ENCODE measurements around the gene SPATA25. TPM values are rescaled to one million over a fixed set of nuclear protein-coding genes. Genes with fewer than 3 reads are reported as not detected.
"Not testable (repeated sequence)": the region's sequence is repeated elsewhere in the genome, so short reads cannot be mapped to it uniquely, and the experiment has no call there.

The SPATA25 gene
- total RNA-seq, 3 donors from 2014 or later (not counting 1 experiment from before 2014, with no cell fraction given) = 1.2 TPM; not detected in 2

DNA sequence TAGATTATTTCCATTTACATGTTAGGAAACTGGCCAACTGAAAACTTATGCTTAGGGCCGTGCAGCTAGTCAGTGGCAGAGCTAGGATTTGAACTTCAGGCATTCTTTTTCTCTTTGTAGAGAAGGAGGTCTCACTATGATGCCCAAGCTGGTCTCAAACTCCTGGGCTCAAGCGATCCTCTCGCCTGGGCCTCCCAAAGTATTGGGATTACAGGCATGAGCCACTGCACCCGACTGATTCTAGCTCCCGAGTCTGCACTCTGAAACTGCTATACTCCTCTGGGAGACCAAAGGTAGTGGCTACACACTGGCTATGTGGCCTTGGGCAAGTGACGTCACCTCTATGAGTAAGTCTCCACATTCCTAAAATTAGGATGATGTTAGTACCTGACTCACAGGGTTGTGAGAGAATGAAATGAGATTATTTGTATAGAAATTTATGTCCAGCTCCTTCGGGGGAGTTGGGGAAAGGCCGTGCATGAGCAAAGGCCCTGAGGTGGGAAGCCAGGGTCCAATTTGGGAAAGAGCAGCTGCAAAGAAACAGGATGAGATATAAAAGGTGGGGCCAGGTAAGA is 18.2 kb upstream of the SPATA25 start:
- no peaks in the 10 kb centered on the region for H3K9me3 Mint-ChIP-seq
- H3K4me3 ChIP-seq (ENCODE audit: low read length) = no peak overlapping the region
- no peak for TF ChIP-seq CTCF (IDR thresholded peaks at IDR 0.05)
- no peak overlapping the region for H3K27ac ChIP-seq (ENCODE audit: low read length)
- H3K36me3 Mint-ChIP-seq = no peaks in the 10 kb centered on the region
- no peak for DNase-seq
- H3K4me1 ChIP-seq (ENCODE audit: control insufficient read depth, insufficient read depth, low read length) = peaks cover 4% of the 10 kb centered on the region
- no peaks in the 10 kb centered on the region for H3K27me3 ChIP-seq (ENCODE audit: control insufficient read depth, insufficient read depth, low read length)
- no peak overlapping the region for H3K27ac Mint-ChIP-seq
- peaks cover 3% of the 10 kb centered on the region in 2 donors for H3K4me1 Mint-ChIP-seq
- no peak for ATAC-seq
- no peaks in the 10 kb centered on the region for H3K9me3 ChIP-seq (ENCODE audit: control insufficient read depth, insufficient read depth, low read length)
- H3K27me3 Mint-ChIP-seq (ENCODE audit: low read depth in 2 of 2) = no peaks in the 10 kb centered on the region
- 93% methylated on average over 8 of the region's 8 CpGs for WGBS (ENCODE audit: insufficient coverage)
- no peak overlapping the region for H3K4me3 Mint-ChIP-seq
- H3K36me3 ChIP-seq (ENCODE audit: control insufficient read depth, insufficient read depth, low read length) = no peaks in the 10 kb centered on the region
- intact Hi-C loops (cut with micrococcal nuclease) = no loop called here

DNA sequence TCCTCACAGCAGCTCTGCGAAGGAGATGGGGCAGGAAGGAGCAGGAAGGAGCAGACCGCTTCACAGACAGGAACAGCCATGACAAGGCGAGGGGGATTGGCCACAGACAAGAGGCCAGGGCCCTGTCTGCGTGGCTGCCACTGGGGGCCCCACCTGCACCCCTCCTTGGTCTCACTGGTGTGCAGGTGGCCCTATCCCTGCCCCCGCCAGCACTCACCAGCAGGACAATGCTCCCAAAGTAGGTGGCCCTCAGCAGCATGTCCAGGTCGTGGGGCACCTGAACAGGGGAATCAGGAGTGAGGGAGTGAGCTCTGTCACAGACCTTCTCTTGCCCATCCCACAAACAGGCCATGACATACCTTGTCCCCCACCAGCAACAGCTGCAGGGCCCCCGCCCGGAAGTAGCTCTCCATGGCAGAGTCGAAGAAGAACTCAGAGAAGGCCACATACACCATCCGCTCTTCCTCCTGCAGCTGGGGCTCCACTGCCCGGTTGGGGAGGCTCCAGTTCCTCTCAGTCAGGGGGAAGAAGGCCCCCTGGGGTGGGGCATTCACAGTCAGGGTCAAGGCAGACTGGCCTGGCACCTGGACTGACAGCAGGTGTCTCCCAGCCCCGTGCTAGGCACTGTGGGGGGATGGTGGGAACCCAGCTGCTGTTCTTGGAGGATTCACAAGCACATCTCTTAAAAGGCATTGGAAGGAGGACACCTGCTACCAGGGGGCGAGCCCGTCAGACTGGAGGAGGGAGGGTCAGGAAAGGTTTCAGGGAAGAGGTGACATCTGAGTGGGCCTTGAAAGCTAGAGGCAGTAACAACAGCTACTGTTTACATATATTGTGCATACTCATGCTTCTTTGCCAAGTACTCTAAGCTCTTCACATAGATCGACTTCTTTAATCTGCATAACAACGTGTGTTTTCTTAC is 17.4 kb upstream of the SPATA25 start:
- no peak for ATAC-seq
- no peaks in the 10 kb centered on the region for H3K36me3 Mint-ChIP-seq
- no peaks in the 10 kb centered on the region for H3K9me3 Mint-ChIP-seq
- H3K4me1 Mint-ChIP-seq = no peaks in the 10 kb centered on the region
- TF ChIP-seq CTCF (IDR thresholded peaks at IDR 0.05) = no peak
- H3K4me3 Mint-ChIP-seq = no peak overlapping the region
- no peaks in the 10 kb centered on the region for H3K27me3 Mint-ChIP-seq (ENCODE audit: low read depth in 2 of 2)
- no peak overlapping the region for H3K27ac Mint-ChIP-seq
- DNase-seq = no peak
- WGBS (ENCODE audit: insufficient coverage) = 77% methylated on average over 16 of the region's 16 CpGs
- intact Hi-C loops (cut with micrococcal nuclease) = no loop called here
- Histone ChIP-seq H3K9me3 (ENCODE audit: control insufficient read depth, insufficient read depth, low read length) (no peaks in the 10 kb centered on the region), H3K4me1 (ENCODE audit: control insufficient read depth, insufficient read depth, low read length) (no peaks in the 10 kb centered on the region), H3K27me3 (ENCODE audit: control insufficient read depth, insufficient read depth, low read length) (no peaks in the 10 kb centered on the region), H3K27ac (ENCODE audit: low read length) (no peak overlapping the region), H3K4me3 (ENCODE audit: low read length) (no peak overlapping the region), H3K36me3 (ENCODE audit: control insufficient read depth, insufficient read depth, low read length) (no peaks in the 10 kb centered on the region)

GRCh38 chr20:45902199-45902701 is 14.8 kb upstream of the SPATA25 start:
- ATAC-seq (no peak), DNase-seq (no peak)
- Histone ChIP-seq H3K9me3 (ENCODE audit: control insufficient read depth, insufficient read depth, low read length) (no peaks in the 10 kb centered on the region), H3K4me1 (ENCODE audit: control insufficient read depth, insufficient read depth, low read length) (no peaks in the 10 kb centered on the region), H3K27me3 (ENCODE audit: control insufficient read depth, insufficient read depth, low read length) (no peaks in the 10 kb centered on the region), H3K27ac (ENCODE audit: low read length) (no peak overlapping the region), H3K36me3 (ENCODE audit: control insufficient read depth, insufficient read depth, low read length) (peaks cover 2% of the 10 kb centered on the region), H3K4me3 (ENCODE audit: low read length) (no peak overlapping the region)
- Mint-ChIP-seq H3K27me3 (ENCODE audit: low read depth in 2 of 2) (no peaks in the 10 kb centered on the region), H3K36me3 (no peaks in the 10 kb centered on the region), H3K9me3 (no peaks in the 10 kb centered on the region), H3K4me3 (no peak overlapping the region), H3K27ac (no peak overlapping the region), H3K4me1 (no peaks in the 10 kb centered on the region)
- no peak for TF ChIP-seq CTCF (IDR thresholded peaks at IDR 0.05)
- intact Hi-C loops (cut with micrococcal nuclease) = no loop called here
- 93% methylated on average over 14 of the region's 14 CpGs for WGBS (ENCODE audit: insufficient coverage)

DNA sequence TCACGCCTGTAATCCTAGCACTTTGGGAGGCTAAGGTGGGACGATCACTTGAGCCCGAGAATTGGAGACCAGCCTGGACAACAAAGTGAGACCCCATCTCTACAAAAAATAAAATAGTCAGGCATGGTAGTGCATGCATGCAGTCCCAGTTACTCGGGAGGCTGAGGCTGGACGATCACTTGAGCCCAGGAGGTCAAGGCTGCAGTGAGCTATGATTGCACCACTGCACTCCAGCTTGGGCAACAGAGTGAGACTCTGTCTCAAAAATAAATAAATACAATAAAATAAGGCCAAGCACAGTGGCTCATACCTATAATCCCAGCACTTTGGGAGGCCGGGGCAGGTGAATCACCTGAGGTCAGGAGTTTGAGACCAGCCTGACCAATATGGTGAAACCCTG is 13.9 kb upstream of the SPATA25 start:
- ATAC-seq; H3K9me3 ChIP-seq (ENCODE audit: control insufficient read depth, insufficient read depth, low read length); H3K36me3 ChIP-seq (ENCODE audit: control insufficient read depth, insufficient read depth, low read length); H3K9me3 Mint-ChIP-seq; H3K4me3 ChIP-seq (ENCODE audit: low read length); H3K27me3 ChIP-seq (ENCODE audit: control insufficient read depth, insufficient read depth, low read length); H3K4me1 ChIP-seq (ENCODE audit: control insufficient read depth, insufficient read depth, low read length); H3K27ac Mint-ChIP-seq; H3K36me3 Mint-ChIP-seq; H3K27me3 Mint-ChIP-seq (ENCODE audit: low read depth in 2 of 2); H3K27ac ChIP-seq (ENCODE audit: low read length); H3K4me1 Mint-ChIP-seq; DNase-seq; intact Hi-C loops (cut with micrococcal nuclease); H3K4me3 Mint-ChIP-seq: not testable (repeated sequence)
- WGBS (ENCODE audit: insufficient coverage) = 87% methylated on average over 6 of the region's 6 CpGs
